ENCODE measurements around the gene SVEP1.
"Not testable (repeated sequence)": the region's sequence is repeated elsewhere in the genome, so short reads cannot be mapped to it uniquely, and the experiment has no call there.

Gene SVEP1

GRCh38 chr9:110410961-110411360, 168.6 kb downstream of the SVEP1 start:
- TF ChIP-seq CTCF (IDR thresholded peaks at IDR 0.05; ENCODE audit: control extremely low read depth, extremely low read depth, low read depth, missing control alignments), result no peak
- CTCF ChIA-PET, result interaction anchor here (0.8 kb wide), 1 partner anchor 50 kb away, joined by 3 read pairs; no protein-coding TSS in a partner anchor
- DNase-seq (ENCODE audit: extremely low spot score), result no peak
- POLR2A ChIA-PET, result no interaction called here

- DNase-seq (ENCODE audit: extremely low spot score), result no peak
- CTCF ChIA-PET, result no interaction called here
- no peak for TF ChIP-seq CTCF (IDR thresholded peaks at IDR 0.05; ENCODE audit: control extremely low read depth, extremely low read depth, low read depth, missing control alignments)
- POLR2A ChIA-PET, result no interaction called here
Observed at GRCh38 chr9:110408598-110408997, 170.9 kb downstream of the SVEP1 start.

- no peak for TF ChIP-seq CTCF (IDR thresholded peaks at IDR 0.05; ENCODE audit: control extremely low read depth, extremely low read depth, low read depth, missing control alignments)
- no peak for DNase-seq (ENCODE audit: extremely low spot score)
- ChIA-PET POLR2A (no interaction called here), CTCF (no interaction called here)
Observed at GRCh38 chr9:110405858-110406443, 173.6 kb downstream of the SVEP1 start.

GRCh38 chr9:110404473-110404872, 175.1 kb downstream of the SVEP1 start:
- ChIA-PET POLR2A (no interaction called here), CTCF (no interaction called here)
- TF ChIP-seq CTCF (IDR thresholded peaks at IDR 0.05; ENCODE audit: control extremely low read depth, extremely low read depth, low read depth, missing control alignments), result no peak
- no peak for DNase-seq (ENCODE audit: extremely low spot score)

- CTCF ChIA-PET, result no interaction called here
- TF ChIP-seq CTCF (IDR thresholded peaks at IDR 0.05; ENCODE audit: control extremely low read depth, extremely low read depth, low read depth, missing control alignments), result no peak
- no peak for DNase-seq (ENCODE audit: extremely low spot score)
- POLR2A ChIA-PET, result no interaction called here
Observed at GRCh38 chr9:110399983-110400382, 179.6 kb downstream of the SVEP1 start.

- CTCF ChIA-PET; POLR2A ChIA-PET; DNase-seq (ENCODE audit: extremely low spot score): not testable (repeated sequence)
Observed at GRCh38 chr9:110398992-110399391, 180.5 kb downstream of the SVEP1 start.

GRCh38 chr9:110391826-110392485, 187.6 kb downstream of the SVEP1 start:
- CTCF ChIA-PET, result interaction anchor here (1.7 kb wide), 1 partner anchor 10 kb away, joined by 4 read pairs; no protein-coding TSS in a partner anchor
- no peak for TF ChIP-seq CTCF (IDR thresholded peaks at IDR 0.05; ENCODE audit: control extremely low read depth, extremely low read depth, low read depth, missing control alignments)

More at GRCh38 chr9:110391826-110392485, 187.6 kb downstream of the SVEP1 start:
- DNase-seq (ENCODE audit: extremely low spot score), result no peak
- POLR2A ChIA-PET, result no interaction called here
